GM19023 (cell line): ENCODE data around the gene TROAP.
"Not testable (repeated sequence)": the region's sequence is repeated elsewhere in the genome, so short reads cannot be mapped to it uniquely, and the experiment has no call there.

Source experiments
- ATAC-seq: cut with Tn5 transposase; IDR thresholded peaks from one replicate; pipeline ENCODE4 v1.9.1; 2021; ENCODE audit warnings: mild to moderate bottlenecking, moderate library complexity; ENCODE audit not compliant: unreplicated experiment

TROAP gene

GRCh38 chr12:49327887-49328286 is 4.8 kb downstream of the TROAP start:
- no peak for ATAC-seq

- ATAC-seq: no peak
Measured at GRCh38 chr12:49328816-49329215, 5.8 kb downstream of the TROAP start.

DNA sequence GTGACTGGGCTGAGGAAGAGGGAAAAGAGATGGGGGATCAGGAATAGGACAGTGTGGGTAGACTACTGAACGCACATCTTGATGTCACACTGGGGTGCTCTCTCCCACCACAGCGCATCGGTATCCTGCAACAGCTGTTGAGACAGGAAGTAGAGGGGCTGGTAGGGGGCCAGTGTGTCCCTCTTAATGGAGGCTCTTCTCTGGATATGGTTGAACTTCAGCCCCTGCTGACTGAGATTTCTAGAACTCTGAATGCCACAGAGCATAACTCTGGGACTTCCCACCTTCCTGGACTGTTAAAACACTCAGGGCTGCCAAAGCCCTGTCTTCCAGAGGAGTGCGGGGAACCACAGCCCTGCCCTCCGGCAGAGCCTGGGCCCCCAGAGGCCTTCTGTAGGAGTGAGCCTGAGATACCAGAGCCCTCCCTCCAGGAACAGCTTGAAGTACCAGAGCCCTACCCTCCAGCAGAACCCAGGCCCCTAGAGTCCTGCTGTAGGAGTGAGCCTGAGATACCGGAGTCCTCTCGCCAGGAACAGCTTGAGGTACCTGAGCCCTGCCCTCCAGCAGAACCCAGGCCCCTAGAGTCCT is 7.1 kb downstream of the TROAP start:
- no peak for ATAC-seq

DNA sequence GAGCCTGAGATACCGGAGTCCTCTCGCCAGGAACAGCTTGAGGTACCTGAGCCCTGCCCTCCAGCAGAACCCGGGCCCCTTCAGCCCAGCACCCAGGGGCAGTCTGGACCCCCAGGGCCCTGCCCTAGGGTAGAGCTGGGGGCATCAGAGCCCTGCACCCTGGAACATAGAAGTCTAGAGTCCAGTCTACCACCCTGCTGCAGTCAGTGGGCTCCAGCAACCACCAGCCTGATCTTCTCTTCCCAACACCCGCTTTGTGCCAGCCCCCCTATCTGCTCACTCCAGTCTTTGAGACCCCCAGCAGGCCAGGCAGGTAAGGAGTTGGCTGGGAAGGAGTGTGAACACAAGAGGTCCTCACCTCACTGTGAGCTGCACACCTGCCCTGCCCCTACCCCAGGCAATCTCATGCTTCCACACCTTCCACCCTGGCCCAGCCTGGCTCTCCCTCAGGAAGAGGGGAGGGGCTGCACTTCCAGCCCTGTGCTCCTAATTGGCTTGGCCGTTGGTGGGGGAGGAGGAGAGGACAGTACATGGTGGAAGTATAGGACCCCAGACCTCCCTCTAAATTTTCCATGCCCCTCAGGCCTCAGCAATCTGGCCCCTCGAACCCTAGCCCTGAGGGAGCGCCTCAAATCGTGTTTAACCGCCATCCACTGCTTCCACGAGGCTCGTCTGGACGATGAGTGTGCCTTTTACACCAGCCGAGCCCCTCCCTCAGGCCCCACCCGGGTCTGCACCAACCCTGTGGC is 7.8 kb downstream of the TROAP start:
- ATAC-seq: no peak

DNA sequence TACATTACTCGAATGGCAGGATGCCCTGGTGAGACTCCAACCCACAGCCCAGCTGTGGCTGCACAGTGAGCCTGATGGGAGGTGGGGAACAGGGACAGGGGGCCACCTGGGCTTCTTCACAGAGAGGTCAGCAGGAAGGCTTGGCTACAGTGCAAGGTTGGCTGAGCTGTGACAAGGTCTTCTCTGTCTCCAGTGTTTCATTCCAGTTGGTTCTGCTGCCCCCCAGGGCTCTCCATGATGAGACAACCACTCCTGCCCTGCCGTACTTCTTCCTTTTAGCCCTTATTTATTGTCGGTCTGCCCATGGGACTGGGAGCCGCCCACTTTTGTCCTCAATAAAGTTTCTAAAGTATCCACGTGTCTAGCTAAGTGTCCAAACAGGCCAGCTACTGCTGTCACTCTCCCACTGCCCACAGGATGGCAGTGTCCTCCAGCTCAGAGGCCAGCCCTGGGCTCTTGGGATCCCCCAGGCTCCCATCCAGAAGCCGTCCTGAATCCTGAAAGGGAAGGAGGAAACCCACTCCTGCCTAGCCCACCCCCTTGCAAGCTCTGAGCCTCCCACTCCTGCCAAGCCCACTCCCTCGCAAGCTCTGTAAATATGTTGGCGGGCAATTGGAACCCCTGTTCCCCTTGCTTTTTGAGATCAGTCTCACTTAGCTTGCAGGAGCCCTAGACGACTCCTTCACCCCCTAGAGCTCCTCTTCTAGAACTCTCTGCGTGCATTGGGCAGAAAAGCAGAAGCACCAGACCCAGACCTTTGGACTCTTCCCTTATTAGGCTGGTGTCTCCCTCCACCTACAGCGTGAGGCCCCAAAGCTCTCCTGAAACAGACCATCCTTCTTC is 8.5 kb downstream of the TROAP start:
- ATAC-seq: no peak

GRCh38 chr12:49332441-49332861 is 9.4 kb downstream of the TROAP start:
- no peak for ATAC-seq

DNA sequence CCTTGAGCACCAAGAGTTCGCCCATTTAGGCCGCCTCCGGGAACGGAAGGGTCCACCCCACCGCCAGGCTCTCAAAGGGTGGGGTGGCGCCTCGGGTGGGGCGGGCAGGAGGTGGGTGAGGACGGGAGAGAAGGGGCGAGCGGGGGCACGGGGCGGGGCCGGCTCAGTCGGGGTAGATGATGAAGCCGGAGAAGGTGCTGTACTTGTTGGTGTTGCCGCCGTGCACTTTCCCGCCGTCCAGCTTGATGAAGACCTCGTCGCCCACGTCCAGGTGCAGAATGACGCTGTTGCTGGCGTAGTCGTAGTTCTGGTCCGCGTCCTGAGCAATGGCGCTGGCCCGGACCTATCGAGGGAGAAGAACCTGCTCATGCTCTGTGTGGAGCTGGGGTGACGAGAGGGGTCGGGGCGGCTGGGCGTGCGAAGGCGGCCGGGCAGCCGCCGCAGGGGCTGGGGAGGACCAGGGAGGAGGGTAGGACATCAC is 9.9 kb downstream of the TROAP start:
- ATAC-seq: no peak

DNA sequence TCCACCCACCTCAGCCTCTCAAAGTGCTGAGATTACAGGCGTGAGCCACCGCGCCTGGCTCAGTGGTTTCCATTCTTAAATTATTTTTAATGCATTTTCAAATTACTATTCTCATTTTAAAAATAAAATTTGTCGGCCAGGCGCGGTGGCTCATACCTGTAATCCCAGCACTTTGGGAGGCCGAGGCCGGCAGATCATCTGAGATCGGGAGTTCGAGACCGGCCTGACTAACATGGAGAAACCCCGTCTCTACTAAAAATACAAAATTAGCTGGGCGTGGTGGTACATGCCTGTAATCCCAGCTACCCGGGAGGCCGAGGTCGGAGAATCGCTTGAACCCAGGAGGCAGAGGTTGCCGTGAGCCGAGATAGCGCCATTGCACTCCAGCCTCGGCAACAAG is 10.7 kb downstream of the TROAP start:
- ATAC-seq: not testable (repeated sequence)

GRCh38 chr12:49334226-49334625 is 11.2 kb downstream of the TROAP start:
- no peak for ATAC-seq

GRCh38 chr12:49334681-49335080 is 11.6 kb downstream of the TROAP start:
- ATAC-seq: no peak

- ATAC-seq: no peak
Measured at GRCh38 chr12:49335118-49335954, 12.3 kb downstream of the TROAP start.

DNA sequence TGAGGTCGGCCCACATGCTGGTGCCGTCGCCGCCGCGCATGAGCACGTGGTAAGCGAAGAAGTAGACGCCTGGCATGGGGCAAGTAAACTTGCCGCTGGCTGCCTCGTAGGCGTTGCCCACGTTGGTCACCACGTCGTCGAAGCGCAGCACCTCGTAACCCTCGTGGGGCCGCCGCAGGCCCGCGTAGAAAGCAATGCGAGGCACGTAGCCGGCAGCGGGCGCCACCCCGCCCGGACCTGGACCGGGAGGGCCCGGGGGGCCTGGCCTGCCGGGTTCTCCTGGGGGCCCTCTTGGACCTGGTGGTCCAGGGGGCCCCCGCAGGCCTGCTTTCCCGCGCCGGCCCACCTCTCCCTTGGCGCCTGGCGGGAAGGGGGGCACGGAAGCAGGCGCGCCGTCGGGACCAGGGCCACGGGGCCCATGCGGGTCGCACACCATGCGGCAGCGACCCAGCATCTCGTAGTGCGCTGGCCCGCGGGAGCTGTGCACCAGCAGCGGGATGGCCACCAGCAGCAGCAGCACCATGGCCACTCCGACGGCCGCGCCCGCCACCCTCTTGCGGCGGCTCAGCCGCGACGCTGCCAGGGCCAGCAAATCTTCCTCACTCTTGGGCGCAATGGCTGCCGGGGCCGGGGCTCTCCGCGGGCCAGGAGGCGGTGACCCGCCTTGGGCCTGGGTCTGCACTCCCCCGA is 13.0 kb downstream of the TROAP start:
- no peak for ATAC-seq

DNA sequence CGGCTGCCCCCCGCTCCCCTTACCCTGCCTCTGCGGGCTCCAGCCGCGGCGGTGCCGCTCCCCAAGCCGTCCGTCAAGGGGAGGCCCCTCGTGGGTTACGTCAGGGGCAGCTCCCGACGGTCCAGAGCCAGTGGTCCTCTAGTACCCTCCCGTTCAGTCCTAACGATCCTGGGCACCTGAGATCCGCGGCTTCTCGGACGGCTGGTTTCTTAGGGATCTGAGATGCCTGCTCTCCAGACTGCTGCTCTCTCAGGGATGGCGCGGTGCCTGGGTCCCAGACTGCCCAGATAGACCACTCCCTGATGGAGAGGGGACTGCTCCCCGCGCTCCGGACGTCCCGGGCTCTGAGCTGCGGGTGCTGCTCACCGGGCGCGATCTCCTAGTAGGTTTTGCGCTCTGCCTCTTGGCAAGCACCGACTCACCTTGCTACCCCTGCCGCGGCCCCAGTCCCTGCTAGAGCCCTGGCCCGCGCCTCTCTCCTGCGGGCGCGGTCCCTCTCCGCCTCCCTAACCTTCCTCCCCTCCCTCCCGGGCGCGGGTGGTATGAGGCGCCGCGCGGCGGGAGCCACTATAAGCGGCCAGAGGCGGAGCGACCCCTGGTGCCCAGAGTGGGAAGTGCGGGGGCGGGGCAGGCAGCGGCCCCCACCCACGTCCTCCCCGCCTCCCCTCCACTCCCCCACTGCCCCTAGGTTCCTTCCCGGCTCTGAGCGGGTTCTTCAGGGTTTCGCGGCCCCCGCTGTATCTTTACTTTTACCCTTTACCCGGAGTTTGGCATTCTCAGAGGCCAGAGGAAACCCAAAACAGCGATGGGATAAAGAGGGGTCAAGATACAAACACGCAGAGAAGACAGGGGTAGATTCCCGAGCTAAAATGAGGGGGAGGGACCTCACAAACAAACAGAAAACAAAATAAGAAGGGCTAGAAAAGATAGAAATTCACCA is 13.9 kb downstream of the TROAP start, which contains the start of gene C1QL4:
Gene C1QL4, minus strand, starts transcription at position 544 of the 940 bp plus-strand sequence. CDS start 711 bp downstream, outside the sequence.
- peak; percentile 48 for ATAC-seq

GRCh38 chr12:49338830-49339463 is 15.9 kb downstream of the TROAP start:
- ATAC-seq: no peak

DNA sequence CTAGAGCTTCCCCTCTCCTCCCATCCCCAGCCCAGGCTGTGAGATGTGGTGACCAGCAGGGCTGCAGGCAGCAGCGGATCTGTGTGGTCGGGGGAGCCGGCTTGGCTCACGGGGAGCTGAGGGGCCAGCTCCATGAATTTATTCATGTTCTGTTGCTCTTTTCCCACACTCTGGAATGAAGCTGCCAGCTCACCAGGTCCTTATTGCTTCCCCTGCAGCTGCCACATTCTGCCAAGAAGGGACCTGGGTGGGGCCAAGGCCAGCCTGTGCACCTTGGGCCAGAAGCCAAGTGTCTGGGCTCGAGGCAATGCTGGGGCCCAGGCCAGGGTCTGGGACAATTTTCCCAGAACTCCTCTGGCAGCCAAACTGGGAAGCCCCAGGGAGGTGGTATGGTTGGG is 16.4 kb downstream of the TROAP start:
- ATAC-seq: no peak

DNA sequence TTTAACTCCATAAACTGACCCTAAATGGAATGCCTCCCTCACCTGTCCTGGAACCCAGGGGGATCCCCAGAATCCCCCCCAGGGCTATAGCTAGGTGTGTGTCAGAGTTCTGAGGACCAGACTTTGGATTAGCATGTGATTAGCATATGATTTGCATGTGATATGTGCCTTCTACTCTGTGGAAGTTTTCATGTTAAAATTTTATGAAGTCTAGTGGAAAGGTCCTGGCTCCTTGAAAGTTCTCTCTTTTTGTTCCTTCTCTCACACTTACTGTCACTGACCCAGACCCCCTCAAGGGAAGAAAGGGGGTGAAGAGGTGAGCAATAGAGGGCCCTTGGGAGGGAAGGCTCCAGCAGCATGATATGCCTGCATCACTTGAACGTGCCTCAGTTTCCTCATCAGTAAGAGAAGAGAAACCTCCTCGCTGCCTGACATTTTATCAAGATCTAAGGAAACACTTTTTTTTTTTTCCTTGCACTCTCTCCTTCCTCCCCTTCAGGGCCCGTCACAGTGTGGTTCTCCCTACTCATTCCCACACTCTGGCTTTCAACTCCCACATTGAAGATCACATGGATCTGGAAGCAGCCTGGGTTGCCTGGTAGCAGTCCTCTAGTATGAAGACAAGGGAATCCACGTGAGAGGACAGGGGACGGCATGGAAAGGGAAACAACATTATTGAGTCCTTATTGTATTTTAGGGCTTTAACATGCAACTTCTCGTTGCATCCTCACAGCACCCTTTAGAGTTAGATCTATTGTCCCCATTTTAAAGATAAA is 17.2 kb downstream of the TROAP start:
- ATAC-seq: no peak

GRCh38 chr12:49340971-49341776 is 18.1 kb downstream of the TROAP start:
- no peak for ATAC-seq
